Muscle of back (tissue), 13 donors: Measurements from ENCODE around the gene TAGLN. TPM values are rescaled to one million over a fixed set of nuclear protein-coding genes. Genes with fewer than 3 reads are reported as not detected.

ENCODE experiments used
- DNase-seq, 3 donors: peaks; one replicate each; pipeline versions ENCODE4 v3.0.0 to v3.0.0-alpha.2; 2013
- long read RNA-seq, 9 donors: transcript quantifications; one replicate each; lab custom pipeline, GENCODE V29; 2026
- polyA plus RNA-seq, 10 donors: library from polyadenylated mRNA; unstranded; fragments of 120-200 nt; gene quantifications; one replicate each; pipeline ENCODE4 v1.2.1, GENCODE V29; 2013; ENCODE audit not compliant: insufficient read length in 10 of 10

Gene TAGLN
- polyA plus RNA-seq: 100 to 1,000 TPM in 4 of 10 donors, 10 to 100 TPM in 6; 73.2 to 121 (median 92.2) TPM
- long read RNA-seq, donor 1, transcript TAGLN-202 (5 exons, 928 nt): major isoform, 37 of 50 reads
- long read RNA-seq, donor 1, partial matches to known transcripts: 11 of 50 reads
- long read RNA-seq, donor 1, other reads (novel, unspliced or antisense): 0 of 50 reads
- long read RNA-seq, donor 2, transcript TAGLN-202 (5 exons, 928 nt): major isoform, 24 of 30 reads
- long read RNA-seq, donor 2, transcript TAGLN-207 (4 exons, 2,166 nt): minor isoform, 6 of 30 reads
- long read RNA-seq, donor 2, partial matches to known transcripts: 0 of 30 reads
- long read RNA-seq, donor 2, other reads (novel, unspliced or antisense): 0 of 30 reads
- long read RNA-seq, donor 3: 0 reads
- long read RNA-seq, donor 4, transcript TAGLN-207 (4 exons, 2,166 nt): minor isoform, 11 of 35 reads
- long read RNA-seq, donor 4, transcript TAGLN-202 (5 exons, 928 nt): major isoform, 23 of 35 reads
- long read RNA-seq, donor 4, partial matches to known transcripts: 0 of 35 reads
- long read RNA-seq, donor 4, other reads (novel, unspliced or antisense): 0 of 35 reads
- long read RNA-seq, donor 5, transcript TAGLN-207 (4 exons, 2,166 nt): minor isoform, 8 of 60 reads
- long read RNA-seq, donor 5, transcript TAGLN-202 (5 exons, 928 nt): major isoform, 39 of 60 reads
- long read RNA-seq, donor 5, partial matches to known transcripts: 13 of 60 reads
- long read RNA-seq, donor 5, other reads (novel, unspliced or antisense): 0 of 60 reads
- long read RNA-seq, donor 6, transcript TAGLN-202 (5 exons, 928 nt): major isoform, 38 of 47 reads
- long read RNA-seq, donor 6, partial matches to known transcripts: 5 of 47 reads
- long read RNA-seq, donor 6, other reads (novel, unspliced or antisense): 0 of 47 reads
- long read RNA-seq, donor 7, transcript TAGLN-207 (4 exons, 2,166 nt): minor isoform, 6 of 34 reads
- long read RNA-seq, donor 7, transcript TAGLN-202 (5 exons, 928 nt): major isoform, 27 of 34 reads
- long read RNA-seq, donor 7, partial matches to known transcripts: 0 of 34 reads
- long read RNA-seq, donor 7, other reads (novel, unspliced or antisense): 0 of 34 reads
- long read RNA-seq, donor 8, transcript TAGLN-202 (5 exons, 928 nt): major isoform, 16 of 20 reads
- long read RNA-seq, donor 8, partial matches to known transcripts: 0 of 20 reads
- long read RNA-seq, donor 8, other reads (novel, unspliced or antisense): 0 of 20 reads
- long read RNA-seq, donor 9, partial matches to known transcripts: 0 of 5 reads
- long read RNA-seq, donor 9, other reads (novel, unspliced or antisense): 0 of 5 reads

DNA sequence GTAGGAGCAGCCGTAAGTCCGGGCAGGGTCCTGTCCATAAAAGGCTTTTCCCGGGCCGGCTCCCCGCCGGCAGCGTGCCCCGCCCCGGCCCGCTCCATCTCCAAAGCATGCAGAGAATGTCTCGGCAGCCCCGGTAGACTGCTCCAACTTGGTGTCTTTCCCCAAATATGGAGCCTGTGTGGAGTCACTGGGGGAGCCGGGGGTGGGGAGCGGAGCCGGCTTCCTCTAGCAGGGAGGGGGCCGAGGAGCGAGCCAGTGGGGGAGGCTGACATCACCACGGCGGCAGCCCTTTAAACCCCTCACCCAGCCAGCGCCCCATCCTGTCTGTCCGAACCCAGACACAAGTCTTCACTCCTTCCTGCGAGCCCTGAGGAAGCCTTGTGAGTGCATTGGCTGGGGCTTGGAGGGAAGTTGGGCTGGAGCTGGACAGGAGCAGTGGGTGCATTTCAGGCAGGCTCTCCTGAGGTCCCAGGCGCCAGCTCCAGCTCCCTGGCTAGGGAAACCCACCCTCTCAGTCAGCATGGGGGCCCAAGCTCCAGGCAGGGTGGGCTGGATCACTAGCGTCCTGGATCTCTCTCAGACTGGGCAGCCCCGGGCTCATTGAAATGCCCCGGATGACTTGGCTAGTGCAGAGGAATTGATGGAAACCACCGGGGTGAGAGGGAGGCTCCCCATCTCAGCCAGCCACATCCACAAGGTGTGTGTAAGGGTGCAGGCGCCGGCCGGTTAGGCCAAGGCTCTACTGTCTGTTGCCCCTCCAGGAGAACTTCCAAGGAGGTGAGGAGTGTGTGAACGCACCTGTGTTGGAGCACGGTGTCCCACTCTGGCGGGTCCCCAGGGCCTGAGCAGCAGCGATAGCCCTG, at the start of gene TAGLN:
Gene TAGLN, plus strand, starts transcription at position 318 of the 863 bp plus-strand sequence. CDS start 3,644 bp downstream, outside the sequence.
- DNase-seq: peak; percentile 72 to 95 (median 87)

DNA sequence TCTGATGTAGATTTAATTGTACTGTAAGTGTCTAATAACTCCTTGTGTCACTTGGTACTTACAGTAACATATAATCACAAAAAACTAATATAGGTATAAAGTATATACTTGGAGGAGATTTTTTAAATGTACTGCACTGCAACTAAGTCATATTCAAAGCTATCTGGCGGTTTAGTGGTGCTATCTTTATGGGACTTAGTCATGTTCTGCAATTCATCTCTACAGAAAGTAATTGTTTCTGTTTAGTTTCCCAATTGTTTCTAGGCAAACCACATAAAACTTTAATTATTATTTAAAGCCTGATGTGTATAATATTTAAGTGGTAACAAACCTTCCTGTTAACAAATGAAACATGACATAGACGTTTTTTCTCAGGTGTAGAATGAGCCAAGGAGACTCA, 47.1 kb upstream of the TAGLN start:
- no peak for DNase-seq

DNA sequence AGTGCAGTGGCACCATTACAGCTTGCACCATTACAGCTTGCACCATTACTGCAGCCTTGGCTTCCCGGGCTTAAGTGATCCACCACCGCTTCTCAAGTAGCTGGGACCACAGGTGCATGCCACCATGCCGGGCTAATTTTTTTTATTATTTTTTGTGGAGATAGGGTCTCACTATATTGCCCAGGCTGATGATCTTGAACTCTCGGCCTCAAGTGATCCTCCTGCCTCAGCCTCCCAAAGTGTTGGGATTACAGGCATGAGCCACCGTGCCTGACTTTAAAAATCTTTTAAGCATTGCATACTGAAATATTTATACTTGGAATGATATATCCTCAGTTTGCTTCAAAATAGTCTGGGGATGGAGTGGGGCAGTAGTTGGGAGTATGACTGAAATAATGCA, 44.7 kb upstream of the TAGLN start:
- no peak for DNase-seq

DNA sequence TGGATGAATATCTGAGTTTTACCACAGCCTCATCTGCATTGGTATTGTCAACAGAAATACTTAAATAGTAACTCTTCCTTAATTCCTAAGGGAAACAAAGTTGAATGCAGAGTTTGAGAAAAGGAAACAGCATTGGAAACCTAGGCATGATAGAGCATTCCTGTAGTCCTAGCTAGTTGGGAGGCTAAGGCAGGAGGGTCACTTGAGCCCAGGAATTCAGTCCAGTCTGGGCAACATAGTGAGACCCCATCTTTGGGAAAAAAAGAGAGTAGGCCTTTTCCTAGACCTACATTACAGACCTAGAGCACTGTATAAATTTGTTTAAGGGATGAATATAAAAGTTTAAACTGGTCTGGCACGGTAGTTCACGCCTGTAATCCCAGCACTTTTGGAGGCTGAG, 41.7 kb upstream of the TAGLN start:
- no peak for DNase-seq

DNA sequence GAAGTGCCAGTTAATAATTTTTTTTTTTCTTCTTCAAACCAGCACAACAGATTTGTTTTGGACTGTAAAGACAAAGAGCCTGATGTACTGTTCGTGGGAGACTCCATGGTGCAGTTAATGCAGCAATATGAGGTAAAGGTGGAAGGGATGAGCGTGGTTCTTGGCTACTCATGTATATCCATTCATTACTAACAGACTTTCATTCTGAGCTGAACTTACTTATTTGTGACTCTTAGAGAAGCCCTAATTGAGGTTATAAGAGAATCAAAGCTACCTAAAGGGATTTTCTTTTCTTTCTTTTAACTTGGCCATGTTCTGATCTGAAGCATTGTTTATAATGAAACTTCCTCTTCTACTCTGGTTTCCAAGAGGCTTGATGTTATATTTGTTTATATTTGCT, 39.3 kb upstream of the TAGLN start:
- DNase-seq: no peak

DNA sequence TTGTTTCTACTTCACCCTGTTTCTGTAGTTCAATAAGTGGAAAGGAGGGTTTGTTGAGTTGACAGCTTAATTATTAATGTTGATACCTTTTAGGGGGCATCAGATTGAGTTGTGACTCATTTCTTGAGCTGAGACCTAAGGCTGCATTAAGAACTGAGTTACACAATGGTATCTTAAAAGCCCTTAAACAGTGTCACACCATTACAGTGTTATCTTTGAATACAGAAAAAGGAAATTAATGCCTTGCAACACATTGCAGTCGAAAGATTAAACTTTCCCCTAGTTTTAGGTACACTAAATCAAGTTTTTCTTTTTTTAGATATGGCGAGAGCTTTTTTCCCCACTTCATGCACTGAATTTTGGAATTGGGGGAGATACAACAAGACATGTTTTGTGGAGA, 38.3 kb upstream of the TAGLN start:
- DNase-seq: no peak

DNA sequence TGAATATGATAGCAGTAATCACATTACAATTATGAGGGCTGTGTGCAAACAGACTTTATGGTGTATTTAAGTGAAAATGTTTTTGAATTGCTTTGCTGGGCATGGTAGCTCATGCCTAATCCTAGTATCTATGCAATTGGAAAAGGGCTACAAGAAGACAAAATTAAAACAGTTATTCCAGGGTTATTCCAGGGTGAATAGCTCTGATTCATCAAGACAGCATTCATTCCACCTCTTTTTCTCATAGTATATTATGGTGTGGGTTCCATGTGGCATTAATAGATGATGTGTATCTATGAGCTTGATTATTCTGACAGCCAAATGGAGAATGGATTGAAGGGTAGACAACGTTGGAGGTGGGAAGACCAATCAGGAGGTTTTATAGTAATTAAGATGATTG, 32.7 kb upstream of the TAGLN start:
- no peak for DNase-seq

DNA sequence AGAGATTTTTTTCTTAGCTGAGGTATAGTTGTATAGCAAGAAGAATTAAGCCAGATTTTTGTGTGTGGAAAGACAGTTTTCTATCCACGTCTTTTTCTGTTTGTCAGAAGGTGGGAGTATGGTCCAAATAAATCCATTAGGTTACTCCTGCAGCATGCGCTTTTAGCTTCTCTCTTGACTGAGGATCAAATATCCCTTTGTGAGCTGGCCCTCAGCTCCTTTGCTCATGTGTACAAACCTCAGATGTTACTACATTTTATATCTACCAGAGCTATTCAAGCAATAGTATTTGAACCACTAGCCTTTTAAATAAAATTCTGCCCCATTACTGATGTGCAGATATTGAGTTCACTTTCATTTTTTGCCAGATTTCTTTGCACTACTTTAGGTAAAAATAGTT, 29.4 kb upstream of the TAGLN start:
- no peak for DNase-seq

DNA sequence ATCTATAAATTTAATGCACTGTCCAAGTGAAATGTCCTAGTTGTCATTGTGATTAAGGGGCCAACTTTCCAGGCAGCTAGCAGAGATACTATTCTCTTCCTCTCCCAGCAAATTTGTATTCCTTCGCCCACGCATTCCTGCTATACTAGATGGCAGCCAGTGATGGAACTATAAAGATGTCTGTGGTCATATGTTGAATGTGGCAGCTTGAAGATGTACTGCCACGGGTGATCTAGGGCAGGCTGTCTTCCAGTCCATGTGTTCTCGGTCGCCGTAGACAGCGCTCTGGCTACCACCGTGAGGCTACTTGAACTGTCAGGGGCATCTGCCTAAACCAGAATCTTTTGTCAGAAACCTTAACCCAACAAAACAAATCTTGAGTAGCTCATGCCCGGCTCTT, 29.0 kb upstream of the TAGLN start:
- DNase-seq: no peak

DNA sequence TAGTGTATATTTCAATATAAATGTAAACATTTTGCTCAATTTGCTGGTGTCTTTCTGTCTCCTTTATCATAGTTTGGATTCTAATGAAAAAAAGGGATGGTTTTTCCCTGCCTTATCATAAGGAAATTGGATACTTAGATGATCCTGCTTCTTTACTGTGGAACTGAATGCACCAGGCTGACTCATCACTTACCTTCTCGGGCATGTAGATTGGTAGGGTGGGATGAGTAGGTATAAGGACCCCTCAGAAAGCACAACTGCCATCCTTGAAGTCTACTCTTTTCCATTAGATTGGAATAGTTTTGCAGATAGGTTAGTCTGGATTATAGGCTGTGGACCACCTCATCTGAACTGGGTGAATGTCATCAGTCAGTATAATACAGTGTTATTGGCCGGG, 28.2 kb upstream of the TAGLN start:
- no peak for DNase-seq

DNA sequence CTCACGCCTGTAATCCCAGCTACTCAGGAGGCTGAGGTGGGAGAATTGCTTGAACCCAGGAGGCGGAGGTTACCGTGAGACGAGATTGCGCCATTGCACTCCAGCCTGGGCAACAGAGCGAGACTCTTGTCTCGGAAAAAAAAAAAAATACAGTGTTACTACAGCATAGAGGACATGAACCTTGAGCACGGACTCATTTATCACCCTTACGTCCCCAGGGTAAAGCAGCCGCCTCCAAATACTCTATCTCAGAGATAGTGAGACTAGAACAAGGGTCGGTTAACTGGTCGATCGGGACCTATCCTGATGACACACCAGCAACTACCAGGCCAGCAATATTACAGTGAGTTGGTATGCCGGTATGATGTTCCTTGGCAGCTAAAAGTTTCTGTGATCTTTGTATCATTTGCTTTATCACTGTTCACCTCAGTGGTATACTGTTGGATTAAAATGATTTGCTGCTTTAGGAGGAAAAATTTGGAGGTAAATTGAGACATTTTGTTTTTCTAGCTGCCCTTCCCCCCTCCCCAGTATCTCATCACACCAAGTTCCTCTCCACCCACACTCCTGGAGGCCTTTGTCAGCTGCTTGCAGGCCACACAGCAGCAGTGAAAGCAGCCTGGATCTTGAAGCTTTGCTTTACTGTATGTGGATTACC, 27.6 kb upstream of the TAGLN start:
- peak in 1 of 3 donors; percentile 22 for DNase-seq

DNA sequence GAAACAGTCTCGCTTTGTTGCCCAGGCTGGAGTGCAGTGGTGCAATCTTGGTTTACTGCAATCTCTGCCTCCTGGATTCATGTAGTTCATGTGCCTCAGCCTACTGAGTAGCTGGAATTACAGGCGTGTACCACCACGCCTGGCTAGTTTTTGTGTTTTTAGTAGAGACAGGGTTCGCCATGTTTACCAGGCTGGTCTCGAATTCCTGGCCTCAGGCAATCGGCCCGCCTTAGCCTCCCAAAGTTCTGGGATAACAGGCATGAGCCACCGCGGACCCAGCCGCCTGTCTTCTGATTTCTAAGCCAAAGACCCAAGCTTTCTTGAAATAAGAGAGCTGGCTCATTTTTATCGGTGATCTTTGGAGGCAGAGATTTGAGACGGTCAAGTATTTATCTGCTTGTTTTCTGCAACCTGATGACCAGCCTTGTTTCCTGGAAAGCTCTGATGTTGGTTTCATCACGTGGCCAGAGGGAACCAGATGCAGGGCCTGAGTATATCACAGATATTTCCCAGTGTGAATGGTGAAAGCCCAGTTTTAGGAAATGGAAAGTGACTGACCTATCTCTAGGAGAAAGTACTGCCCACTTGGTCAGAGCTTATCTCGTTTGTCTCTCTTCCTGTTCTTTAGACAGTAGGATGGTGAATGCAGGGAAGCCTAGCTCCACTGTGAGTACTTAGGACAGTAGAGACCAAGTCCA, 26.3 kb upstream of the TAGLN start:
- DNase-seq: peak in 1 of 3 donors; percentile 12

DNA sequence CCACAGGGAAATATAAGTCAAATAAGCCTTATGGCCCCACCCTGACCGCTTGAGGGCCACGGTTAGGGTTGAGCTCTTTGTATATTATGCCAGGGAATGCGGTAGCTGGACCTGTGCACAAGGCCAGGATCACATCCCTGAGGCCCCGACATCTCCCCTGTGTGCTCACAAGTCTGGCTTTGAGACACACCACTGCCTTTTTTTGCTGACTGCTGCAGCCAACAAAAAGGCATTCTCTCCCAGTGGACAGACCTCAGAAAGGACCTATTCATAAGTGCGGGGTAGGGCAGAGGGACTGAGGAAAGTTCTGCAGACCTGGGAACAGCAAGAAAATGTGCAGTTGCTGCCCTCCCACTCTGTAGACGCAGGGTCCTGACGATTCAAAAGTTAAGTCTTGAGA, 24.1 kb upstream of the TAGLN start:
- DNase-seq: no peak

DNA sequence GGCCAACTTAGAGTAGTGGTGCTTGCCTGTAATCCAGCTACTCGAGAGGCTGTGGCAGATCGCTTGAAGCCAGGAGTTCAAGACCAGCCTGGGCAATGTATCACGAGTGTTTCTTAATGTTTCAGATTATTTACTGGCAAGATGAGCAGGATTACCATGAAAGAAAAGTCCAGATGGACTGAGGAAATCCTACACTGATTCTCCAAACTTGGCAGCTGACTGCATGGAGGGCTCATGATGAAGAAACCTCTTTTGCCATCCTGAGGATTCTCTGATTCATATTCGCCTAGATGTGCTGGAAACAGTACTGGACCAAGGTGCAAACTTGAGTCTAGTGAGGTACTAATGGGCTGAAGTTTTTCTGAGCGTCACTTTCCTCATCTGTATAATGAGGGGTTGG, 23.4 kb upstream of the TAGLN start:
- DNase-seq: peak in 1 of 3 donors; percentile 2

DNA sequence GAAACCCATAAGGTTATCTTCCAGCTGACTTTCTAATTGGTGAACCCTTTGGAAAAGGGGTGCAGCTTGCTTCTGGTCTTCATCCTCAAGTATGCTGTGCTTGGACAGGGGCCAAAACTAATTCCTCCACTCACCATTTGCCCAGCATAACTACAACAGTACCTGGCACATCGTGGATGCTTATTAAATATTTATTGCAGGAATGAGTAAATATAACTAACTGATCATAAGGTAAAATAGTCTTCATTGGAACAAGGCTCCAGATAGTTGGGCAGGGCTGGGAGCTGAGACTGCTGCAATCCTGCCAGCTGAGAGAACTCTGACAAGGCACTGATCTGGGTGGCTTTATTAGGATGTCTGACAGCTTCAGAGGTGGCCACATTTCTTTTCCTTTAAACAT, 23.0 kb upstream of the TAGLN start:
- no peak for DNase-seq

DNA sequence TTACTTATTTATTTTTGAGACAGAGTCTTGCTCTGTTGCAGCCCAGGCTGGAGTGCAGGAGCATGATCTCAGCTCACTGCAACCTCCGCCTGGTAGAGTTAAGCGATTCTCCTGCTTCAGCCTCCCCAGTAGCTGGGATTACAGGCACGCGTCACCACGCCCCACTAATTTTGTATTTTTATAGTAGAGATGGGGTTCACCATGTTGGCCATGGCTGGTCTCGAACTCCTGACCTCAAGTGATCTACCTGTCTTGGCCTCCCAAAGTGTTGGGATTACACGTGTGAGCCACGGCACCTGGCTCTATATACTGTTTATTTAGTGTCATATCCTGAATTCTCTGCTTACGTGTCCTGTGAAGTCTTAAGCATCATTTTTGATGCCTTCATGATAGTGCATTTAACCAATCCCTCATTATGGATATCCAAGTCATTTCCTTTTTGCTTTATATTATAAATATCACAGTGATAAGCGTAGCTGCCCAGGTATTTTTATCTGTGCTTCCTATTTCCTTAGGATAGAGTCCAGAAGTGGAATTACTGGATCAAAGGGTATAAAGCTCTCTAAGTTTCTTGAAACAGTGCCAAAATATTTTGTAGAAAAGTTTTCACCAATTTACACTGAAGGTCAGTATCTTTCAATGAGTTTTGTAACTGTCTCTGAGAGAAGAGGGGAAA, 21.5 kb upstream of the TAGLN start:
- no peak for DNase-seq

DNA sequence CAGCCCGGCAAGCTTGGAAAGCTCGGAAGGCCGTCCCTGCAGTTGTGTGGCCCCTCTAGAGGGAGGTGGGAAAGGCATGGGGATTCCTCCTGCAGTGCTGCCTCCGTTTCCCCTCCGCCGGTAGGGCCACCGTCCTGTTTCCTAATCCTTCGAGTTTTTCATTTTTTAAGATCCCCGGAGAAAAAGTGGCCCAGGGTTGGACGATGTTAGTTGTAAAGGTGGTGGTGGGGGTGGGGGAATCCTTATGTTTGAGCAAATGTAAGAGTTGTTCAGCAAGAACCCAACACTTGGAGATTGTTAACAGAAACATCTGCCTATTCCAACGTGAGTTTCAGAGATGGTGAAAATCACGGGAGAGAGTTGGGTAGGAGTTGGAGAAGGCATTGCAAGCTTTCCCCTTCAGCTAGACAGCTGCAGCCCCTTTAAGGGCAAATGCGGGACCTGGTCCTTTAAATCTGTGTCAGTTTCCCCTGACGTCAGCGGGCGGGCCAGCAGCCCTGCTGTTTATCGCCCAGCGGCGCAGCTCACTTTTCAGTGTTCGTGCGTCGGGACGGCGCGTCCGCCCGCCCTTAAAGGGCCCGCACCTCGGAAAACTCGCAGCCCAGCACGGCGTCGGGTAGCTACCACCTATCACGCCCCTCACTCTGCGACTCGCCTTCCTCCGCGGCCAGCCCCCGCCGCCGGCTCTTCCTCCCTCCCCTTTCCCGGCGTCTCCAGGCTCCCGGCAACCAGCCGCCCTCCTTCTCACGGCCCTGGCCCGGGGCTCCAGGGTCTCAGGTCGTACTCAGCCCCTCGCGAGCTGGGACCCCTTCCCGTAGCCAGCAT, 20.7 kb upstream of the TAGLN start, which contains the start of gene SIDT2:
Gene SIDT2, plus strand, starts transcription at position 534 of the 825 bp plus-strand sequence. CDS start 521 bp downstream, outside the sequence.
- peak; percentile 96 to 99 (median 97) for DNase-seq
